Nucleus accumbens (tissue), 56 donors: ENCODE data around the gene TIMM17B.
A peak's percentile ranks its signal among the peaks of the same experiment; 100 is the strongest.

Experiments used
- DNase-seq, 56 donors: peaks; one replicate each; lab custom pipeline; 2025; lab: John Stamatoyannopoulos, UW

The TIMM17B gene

GRCh38 chrX:48897625-48898306, at the start of gene TIMM17B, which contains the start of gene PQBP1:
TIMM17B (minus strand) TSS chrX:48897768; CDS start chrX:48897749, 19 bp downstream.
PQBP1 (plus strand) TSS chrX:48897930; CDS start chrX:48898510, 580 bp downstream.
- peak; percentile 27 to 94 (median 86) for DNase-seq

GRCh38 chrX:48945517-48946348, 48.2 kb upstream of the TIMM17B start:
- DNase-seq = peak in 23 of 56 donors; percentile 0 to 54 (median 10)

GRCh38 chrX:48942895-48943294, 45.3 kb upstream of the TIMM17B start:
- no peak for DNase-seq

GRCh38 chrX:48940404-48940955, 42.9 kb upstream of the TIMM17B start:
- no peak for DNase-seq

GRCh38 chrX:48939524-48940228, 42.1 kb upstream of the TIMM17B start:
- no peak for DNase-seq

GRCh38 chrX:48938721-48939425, 41.3 kb upstream of the TIMM17B start:
- no peak for DNase-seq

- DNase-seq = peak in 15 of 56 donors; percentile 0 to 20 (median 4)
These were observed 39.7 kb upstream of the TIMM17B start for GRCh38 chrX:48937054-48937907.

GRCh38 chrX:48936429-48937053, 39.0 kb upstream of the TIMM17B start:
- no peak for DNase-seq

GRCh38 chrX:48935301-48935670, 37.7 kb upstream of the TIMM17B start:
- no peak for DNase-seq

- DNase-seq = no peak
These were observed 37.2 kb upstream of the TIMM17B start for GRCh38 chrX:48934581-48935300.

GRCh38 chrX:48933757-48934156, 36.2 kb upstream of the TIMM17B start:
- no peak for DNase-seq

GRCh38 chrX:48927736-48928382, 30.3 kb upstream of the TIMM17B start:
- no peak for DNase-seq

GRCh38 chrX:48927123-48927522, 29.6 kb upstream of the TIMM17B start:
- no peak for DNase-seq

- DNase-seq = no peak
These were observed 26.7 kb upstream of the TIMM17B start for GRCh38 chrX:48924270-48924669.

- no peak for DNase-seq
These were observed 26.2 kb upstream of the TIMM17B start for GRCh38 chrX:48923771-48924170.

- no peak for DNase-seq
These were observed 23.1 kb upstream of the TIMM17B start for GRCh38 chrX:48920718-48921104.

- DNase-seq = no peak
These were observed 22.6 kb upstream of the TIMM17B start for GRCh38 chrX:48919947-48920717.
